ENCODE measurements around the gene SYNGR2.
"Not testable (repeated sequence)": the region's sequence is repeated elsewhere in the genome, so short reads cannot be mapped to it uniquely, and the experiment has no call there.

SYNGR2 gene

DNA sequence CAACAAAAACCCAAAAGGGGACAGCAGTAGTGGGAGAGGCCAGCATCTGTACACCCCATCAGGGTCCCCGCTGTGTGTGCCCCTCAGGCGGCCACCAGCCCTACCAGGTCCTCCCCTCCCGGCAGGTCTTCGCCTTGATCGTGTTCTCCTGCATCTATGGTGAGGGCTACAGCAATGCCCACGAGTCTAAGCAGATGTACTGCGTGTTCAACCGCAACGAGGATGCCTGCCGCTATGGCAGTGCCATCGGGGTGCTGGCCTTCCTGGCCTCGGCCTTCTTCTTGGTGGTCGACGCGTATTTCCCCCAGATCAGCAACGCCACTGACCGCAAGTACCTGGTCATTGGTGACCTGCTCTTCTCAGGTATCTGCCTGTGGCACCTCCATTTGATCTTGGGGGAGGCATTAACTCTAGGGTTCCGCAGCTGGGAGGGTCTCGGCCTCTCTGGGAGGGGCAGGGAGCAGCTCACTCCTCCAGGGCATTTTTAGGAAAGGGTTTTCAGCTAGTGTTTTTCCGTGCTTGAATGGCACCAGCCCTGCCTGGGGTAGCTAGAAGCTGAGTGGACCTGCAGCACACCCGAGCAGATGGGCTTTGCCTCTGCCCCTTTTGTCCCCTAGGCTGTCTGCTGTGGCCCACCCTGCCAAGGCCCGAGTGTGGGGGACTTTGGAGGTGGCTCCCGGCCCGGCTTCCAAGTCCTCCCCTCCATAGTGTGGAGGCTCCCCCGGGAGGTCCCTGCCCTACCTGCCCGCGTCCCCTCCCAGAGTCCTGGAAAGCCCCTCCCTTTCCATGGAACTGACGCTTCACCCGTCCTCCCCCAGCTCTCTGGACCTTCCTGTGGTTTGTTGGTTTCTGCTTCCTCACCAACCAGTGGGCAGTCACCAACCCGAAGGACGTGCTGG is 2.6 kb downstream of the SYNGR2 start:
- in situ Hi-C loops (cut with MboI; ENCODE audit: low sequenced_read_pairs), result no loop called here

DNA sequence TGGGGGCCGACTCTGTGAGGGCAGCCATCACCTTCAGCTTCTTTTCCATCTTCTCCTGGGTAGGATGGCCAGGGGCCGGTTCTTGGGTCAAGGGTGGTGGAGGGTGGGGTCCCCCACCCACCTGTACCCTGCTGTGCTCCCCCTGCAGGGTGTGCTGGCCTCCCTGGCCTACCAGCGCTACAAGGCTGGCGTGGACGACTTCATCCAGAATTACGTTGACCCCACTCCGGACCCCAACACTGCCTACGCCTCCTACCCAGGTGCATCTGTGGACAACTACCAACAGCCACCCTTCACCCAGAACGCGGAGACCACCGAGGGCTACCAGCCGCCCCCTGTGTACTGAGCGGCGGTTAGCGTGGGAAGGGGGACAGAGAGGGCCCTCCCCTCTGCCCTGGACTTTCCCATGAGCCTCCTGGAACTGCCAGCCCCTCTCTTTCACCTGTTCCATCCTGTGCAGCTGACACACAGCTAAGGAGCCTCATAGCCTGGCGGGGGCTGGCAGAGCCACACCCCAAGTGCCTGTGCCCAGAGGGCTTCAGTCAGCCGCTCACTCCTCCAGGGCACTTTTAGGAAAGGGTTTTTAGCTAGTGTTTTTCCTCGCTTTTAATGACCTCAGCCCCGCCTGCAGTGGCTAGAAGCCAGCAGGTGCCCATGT is 3.3 kb downstream of the SYNGR2 start:
- in situ Hi-C loops (cut with MboI; ENCODE audit: low sequenced_read_pairs), result not testable (repeated sequence)

DNA sequence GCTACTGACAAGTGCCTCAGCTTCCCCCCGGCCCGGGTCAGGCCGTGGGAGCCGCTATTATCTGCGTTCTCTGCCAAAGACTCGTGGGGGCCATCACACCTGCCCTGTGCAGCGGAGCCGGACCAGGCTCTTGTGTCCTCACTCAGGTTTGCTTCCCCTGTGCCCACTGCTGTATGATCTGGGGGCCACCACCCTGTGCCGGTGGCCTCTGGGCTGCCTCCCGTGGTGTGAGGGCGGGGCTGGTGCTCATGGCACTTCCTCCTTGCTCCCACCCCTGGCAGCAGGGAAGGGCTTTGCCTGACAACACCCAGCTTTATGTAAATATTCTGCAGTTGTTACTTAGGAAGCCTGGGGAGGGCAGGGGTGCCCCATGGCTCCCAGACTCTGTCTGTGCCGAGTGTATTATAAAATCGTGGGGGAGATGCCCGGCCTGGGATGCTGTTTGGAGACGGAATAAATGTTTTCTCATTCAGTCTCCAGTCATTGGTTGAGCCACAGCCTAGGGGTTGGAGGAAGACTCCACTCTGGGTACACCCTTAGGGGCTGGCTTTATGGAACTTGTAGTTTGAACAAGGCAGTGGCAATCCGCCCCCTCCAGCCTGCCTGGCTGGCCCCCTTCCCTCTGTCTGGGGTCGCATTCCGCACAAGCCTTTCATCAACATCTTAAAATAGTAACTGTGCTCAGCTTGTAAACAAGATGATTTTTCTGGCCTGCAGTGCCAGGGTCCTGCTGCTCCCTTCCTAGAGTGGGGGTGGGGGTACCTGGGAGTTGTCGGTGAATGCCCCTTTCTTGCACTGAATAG is 4.1 kb downstream of the SYNGR2 start:
- in situ Hi-C loops (cut with MboI; ENCODE audit: low sequenced_read_pairs), result no loop called here

DNA sequence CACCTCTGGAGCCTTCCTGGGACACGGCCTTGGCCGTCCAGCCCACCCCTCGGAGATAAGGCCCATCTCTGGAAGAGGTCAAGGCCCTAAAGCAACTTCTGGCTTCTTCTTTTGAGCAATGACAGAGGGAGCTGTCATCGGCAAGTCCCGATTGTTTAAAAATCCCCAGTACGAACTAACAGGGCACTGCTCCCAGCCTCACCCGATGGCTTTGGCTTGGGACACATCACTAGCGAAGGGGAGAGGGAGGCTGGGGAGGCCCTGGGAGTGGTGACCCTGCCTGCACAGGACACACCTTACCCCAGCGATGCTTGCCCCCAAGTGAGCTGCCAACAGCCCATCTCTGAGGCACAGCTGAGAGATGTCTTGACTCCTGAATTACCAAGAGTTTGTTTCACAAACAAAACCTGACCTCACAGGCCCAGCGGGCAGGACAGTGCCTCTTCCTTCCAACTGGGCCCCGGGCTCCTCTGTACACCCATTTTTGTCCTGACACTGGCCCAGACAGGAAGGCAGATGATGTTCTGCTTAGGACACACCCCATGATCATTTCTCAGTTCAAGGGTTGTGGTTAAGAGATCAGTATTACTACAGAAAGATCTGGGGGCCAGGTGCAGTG is 4.8 kb downstream of the SYNGR2 start:
- in situ Hi-C loops (cut with MboI; ENCODE audit: low sequenced_read_pairs), result no loop called here

DNA sequence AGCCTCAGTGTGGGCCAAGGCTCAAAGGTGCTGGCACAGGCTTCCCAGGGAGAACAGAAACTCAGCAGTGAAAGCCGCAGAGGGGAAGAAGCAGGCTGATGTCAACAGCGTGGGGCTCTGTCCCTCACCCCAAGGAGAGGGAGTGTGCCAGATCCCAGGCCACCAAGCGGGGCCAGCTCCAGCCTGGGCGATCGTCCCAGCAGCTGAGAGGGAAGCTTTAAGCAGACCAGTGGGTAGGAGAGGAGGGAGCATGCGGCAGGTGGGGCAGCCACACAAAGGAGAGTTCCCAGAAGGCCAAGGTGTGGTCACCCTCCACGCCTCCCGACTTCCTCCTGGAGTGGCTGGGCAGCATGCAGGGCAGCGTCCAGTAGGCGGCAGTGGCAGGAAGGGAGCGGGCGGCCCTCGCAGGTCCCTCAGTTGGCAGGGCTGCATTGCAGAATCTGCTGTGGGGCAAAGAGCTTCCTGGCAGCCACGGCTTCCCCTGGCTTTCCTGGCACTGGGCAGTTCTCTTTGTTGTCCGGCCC is 6.0 kb downstream of the SYNGR2 start:
- in situ Hi-C loops (cut with MboI; ENCODE audit: low sequenced_read_pairs), result no loop called here

DNA sequence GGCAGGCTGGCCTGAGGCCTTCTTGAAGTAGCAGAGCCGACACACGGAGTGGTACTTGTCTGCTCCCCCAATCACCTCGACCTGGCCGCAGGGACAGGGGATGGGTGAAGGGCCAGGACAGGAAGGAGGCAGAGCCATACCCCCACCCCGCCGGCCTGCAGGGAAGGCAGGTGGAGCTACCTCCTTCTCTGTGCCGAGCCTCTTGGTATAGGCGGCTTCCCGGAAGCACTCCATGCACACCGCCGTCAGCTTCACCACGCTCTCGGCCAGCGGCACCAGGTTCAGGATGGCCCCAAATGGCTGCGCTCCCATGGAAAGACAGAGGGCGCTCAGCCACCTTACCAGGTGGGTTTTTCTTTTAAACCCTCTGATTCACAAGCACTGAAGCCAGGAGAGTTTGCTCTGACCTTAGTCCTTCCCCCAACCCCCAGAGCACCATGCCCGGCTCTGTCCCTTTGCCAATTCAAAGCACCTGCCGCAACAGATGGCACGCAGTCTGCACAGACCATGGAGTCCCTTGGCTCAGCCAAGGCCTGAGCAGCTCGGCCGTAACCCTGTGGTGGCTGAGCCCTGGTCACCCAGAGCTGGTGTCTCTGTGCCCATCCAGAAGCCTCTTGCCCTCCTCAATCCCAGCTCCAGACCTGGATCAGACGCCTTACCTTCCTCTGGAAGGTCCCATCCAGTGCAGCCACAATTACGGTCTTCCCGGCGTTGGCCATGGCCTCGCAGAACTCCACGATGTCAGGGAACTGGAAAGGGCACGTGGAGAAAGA is 6.7 kb downstream of the SYNGR2 start:
- in situ Hi-C loops (cut with MboI; ENCODE audit: low sequenced_read_pairs), result no loop called here

DNA sequence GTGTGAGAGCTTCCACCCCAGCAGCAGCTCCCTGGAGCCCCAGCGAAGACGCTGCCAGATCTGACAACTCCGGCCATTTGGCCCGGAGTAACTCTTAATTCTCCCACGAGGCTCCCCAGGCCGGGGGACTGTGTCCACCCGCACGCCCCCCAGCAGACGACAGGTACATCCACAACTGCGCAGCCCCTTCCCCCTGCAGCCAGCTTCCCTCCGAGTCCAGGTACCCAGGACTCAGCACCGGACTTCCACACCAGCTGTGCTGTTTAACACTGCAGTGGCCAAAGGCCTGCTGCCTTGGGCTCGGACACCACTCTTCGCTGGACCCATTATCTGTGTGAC is 7.2 kb downstream of the SYNGR2 start:
- in situ Hi-C loops (cut with MboI; ENCODE audit: low sequenced_read_pairs), result no loop called here

DNA sequence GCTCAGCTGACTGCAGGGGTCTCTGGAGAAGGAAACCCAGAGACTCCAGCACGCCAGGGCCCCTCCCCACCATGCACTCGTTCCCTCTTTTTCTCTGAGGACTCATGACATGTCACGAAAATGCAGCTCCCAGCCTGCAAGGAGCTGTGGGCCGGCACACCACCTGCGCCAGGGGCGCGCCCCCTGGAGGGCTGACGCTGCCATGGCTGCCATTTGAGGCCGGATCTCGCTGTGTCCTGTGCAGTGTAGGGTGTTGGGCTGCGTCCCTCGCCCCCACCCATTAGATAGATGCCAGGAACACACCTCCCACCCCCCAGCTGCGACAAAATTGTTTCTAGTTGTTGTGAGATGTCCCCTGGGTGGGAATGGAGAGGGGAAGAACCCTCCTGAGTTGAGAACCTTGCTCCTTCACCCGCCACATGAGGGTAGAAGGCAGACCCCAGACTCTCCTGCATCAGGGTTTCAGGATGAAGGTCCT is 8.2 kb downstream of the SYNGR2 start:
- in situ Hi-C loops (cut with MboI; ENCODE audit: low sequenced_read_pairs), result no loop called here

DNA sequence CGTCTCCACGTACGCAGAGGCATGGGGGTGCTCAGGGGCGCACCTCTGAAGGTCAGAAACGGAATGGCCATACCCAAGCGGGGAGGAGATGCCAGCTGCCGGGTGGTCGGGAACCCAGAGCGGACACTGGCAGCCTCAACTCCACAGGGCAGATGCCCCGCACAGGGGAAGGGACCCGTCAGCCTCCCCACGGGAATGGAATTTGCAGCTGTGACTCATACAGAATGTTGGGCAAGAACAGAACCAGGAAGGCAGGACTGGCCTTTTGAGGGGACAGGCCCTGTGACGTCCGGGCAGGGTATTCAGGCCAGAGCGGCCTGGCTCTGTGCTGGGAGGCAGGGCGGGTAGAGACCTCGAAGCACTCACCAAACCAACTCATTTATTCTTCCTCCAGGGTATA is 11.0 kb downstream of the SYNGR2 start:
- in situ Hi-C loops (cut with MboI; ENCODE audit: low sequenced_read_pairs), result no loop called here

DNA sequence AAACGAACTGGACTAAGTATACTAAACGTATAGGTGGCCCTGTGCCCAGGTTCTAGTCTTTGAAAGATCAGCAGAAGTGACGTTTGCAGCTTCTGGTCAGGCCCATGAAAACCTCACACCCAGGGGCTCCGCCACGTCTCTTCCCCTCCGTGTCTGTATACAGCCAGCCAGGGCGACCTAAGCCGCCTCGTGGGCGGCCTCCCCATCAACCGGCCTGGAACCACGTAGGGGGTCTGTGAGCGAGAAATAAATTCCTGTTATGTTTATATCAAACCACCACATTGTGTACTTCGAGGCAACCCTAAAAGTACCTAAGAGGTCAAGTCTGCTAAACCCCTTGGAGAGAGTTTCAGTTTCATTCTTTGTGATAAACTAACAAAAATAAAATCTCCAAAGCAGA is 11.7 kb downstream of the SYNGR2 start:
- in situ Hi-C loops (cut with MboI; ENCODE audit: low sequenced_read_pairs), result no loop called here

DNA sequence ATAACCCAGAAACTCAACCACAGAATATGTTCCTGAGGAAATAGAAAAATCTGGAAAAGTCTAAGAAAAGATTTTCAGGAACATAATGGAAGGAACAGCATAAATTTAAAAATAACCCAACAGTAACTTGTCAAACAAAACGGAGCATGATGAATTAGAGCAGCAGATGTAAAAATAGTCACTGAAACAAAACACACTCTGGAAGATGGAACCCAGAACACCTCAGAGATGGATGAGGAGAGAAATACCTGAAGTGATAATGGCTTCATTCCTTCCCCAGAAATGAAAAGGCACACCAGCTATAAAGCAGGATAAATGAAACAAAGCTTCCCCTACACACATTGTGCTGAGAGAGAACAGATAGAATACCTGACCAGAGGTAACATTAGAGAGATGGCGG is 12.1 kb downstream of the SYNGR2 start:
- in situ Hi-C loops (cut with MboI; ENCODE audit: low sequenced_read_pairs), result no loop called here

DNA sequence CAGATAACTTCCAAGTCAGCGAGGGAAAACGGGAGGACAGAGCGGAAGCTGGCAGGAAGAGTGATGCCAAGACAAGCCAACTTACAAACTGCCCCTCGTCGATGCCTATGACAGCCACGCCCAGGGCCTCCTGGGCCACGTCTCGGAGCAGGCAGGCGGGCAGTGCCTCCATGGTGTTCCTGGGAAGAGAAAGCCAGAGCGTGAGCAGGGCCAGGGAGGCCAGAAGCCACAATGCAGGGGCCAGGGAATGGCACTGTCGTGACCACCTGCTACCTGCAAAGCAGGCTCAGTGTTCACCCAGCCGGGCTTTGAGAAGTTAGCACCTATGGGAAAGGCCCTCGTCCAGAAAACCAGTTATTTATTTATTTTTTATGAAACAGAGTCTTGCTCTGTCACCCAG is 14.1 kb downstream of the SYNGR2 start:
- in situ Hi-C loops (cut with MboI; ENCODE audit: low sequenced_read_pairs), result no loop called here

DNA sequence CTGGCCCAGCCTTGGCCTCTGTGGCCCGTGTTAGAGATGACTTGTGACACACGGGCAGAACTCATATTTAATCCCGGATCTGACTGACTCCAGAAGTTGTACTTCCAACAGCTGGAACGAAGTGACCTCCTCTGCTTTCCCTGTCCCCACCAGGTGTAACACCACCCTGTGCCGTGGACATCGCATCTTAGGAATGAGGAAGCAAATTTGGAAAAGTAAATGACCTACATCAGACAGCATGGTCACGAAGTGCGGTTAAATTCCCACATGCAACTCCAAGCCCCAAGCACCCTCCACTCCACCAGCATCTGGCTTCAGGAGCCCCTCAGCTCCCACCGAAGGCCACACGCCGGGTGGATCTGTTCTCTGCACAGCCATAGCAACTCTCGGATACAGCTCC is 15.5 kb downstream of the SYNGR2 start:
- in situ Hi-C loops (cut with MboI; ENCODE audit: low sequenced_read_pairs), result no loop called here

DNA sequence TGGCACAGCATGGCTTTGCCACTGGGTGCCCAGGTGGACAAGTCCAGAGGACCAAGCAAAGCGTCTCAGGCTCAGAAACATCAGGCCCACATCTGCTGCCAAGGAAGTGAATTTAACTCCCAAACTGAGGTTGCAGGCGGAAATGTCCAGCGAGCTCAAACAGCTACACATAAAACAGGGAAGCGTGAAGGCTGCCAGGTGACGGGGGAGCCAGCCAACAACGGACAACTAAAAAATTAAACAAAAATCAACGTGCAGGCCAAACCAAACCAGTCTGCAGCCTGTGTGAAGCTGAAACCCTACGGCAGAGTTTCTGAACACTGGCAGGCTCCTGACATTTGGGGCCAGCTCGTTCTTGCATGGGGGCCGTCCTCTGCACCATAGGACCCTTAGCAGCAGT is 16.0 kb downstream of the SYNGR2 start:
- in situ Hi-C loops (cut with MboI; ENCODE audit: low sequenced_read_pairs), result no loop called here

DNA sequence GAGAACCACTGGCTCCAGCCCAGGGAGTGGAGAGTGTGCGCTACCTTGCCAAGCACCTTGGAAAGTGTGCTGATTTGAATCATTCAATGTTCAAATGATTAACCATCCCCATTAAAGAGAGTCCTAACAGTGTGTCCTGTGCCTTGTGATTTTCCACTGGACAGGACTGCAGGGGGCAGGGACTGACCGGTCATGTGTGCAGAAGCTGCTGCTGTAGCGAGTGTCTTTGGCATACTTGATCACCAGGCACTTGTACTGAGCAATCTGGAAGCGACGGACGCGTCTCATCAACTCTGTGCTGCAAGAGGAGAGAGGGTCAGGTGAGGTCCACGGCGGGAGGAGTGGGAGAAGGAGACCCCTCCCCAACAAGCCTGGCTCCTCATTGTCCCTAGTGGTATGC is 16.5 kb downstream of the SYNGR2 start:
- in situ Hi-C loops (cut with MboI; ENCODE audit: low sequenced_read_pairs), result no loop called here

DNA sequence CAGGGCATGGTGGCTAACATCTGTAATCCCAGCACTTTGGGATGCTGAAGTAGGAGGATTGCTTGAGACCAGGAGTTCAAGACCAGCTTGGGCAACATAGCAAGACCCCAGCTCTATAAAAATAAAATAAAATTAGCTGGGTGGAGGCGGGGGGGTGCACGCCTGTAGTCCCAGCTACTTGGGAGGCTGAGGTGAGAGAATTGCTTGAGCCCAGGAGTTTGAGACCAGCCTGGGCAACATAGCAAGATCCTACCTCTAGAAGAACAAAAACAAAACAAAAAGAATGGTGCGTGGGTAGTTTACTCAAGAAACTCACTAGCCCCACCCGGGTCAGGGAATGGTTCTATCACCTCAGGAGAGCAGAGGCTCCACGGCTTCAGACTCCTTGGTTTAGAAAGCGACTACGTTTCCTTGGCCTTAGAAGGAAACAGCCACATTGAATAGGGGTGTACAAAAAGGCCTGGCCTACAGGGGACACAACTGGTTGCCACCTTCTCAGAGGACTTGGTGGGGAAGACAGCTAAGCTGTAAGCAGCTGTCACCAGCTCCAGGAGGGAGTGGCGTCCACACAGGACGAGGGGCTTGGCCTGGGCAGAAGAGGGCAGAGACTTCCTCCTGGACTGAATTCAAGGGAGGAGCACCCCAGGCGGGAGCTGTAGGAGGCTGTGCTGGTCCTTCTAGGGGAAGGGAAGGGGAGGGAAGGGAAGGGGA is 17.8 kb downstream of the SYNGR2 start:
- in situ Hi-C loops (cut with MboI; ENCODE audit: low sequenced_read_pairs), result no loop called here

DNA sequence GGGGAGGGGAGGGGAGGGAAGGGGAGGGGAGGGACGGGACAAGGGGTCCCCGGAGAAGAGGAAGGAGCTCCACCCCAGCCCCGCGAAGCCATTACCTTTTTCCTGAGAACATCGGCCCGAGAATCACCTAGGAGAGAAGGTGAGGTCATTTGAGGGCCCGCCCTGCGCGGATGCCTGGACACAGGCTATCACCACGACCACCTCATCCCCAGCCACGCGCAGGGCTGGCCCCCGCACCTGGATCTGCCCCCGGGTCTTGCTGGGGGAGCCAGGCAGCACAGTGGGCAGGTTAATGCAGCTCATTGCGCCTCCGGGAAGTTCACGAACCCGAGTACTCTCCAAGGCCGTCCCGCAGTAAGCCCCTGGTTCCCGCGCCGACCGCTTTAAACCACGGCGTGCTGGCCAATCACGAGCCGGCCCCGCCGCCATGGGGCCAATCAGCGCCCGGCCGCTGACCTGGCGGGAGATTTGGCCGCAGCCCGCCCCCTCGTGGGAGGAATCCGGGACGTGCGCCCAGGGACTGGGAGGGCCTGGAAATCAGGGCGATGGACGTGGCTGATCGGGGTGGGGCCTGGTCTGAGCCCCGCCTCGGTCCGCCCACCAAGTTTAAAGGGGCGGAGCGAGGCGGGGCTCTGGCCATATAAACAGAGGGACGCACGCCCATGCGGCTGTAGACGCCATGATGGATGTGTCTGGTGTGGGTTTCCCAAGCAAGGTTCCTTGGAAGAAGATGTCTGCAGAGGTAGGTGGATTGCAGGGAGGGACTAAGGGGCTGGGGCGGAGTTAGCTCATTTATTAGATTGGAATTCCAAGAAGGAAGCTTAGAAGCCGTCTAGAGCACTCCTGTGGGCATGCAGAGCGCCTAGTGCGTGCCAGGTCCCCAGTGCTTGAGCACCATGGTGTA is 18.6 kb downstream of the SYNGR2 start, which contains the start of the genes AFMID and TK1:
Gene AFMID, plus strand, starts transcription at position 671 of the 904 bp plus-strand sequence. Its CDS starts 9 bp downstream, at position 680.
Gene TK1, minus strand, starts transcription at position 361 of the 904 bp plus-strand sequence. Its CDS starts 58 bp downstream, at position 303.
- in situ Hi-C loops (cut with MboI; ENCODE audit: low sequenced_read_pairs), result no loop called here

DNA sequence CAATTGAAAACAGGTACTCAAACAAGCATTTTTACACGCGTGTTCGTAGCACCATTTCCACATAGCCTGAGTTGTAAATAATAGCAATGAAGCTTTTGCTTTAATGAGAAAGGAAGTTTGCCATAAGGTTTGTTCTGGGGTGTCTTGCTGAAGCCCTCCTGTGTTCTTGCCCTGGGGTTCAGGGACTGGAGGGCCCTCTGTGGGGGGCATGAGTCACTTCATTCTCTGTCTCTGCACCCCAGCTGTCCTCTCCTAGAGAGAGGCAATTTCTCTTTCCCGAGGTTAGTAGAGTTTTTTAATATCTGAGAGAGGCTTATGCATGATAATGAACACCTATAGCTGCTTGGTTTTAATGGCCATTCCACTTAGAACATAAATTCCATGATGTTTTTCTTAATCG is 28.3 kb downstream of the SYNGR2 start:
- in situ Hi-C loops (cut with MboI; ENCODE audit: low sequenced_read_pairs), result no loop called here

Data from hTERT RPE-1 (cell line).